Epidermal melanocyte (primary cell): ENCODE data around the gene GABRA1.

Experiments
- DNase-seq: peaks from one replicate; pipeline ENCODE4 v3.0.0; 2011; ENCODE audit warnings: low spot score; ENCODE audit not compliant: insufficient read length

Gene GABRA1

DNA sequence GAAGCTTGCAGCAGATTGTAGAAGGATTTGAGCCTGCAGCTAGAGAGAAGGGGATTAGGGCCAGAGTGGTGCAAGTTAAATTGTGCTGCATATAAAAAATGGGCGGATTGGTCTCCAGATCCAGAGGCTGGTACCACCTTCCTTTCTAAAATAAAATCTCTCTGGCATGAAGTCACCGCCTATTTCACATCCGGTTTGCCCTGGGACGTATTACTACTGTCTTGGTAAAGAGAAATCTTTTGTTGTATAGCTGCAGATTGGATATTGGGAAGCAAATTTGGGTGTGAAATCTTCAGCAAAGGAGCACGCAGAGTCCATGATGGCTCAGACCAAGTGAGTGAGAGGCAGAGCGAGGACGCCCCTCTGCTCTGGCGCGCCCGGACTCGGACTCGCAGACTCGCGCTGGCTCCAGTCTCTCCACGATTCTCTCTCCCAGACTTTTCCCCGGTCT is at the start of gene GABRA1:
GABRA1 (plus strand) TSS at position 180 of the 451 bp plus-strand sequence. CDS start 2,691 bp downstream, outside the sequence.
- no peak for DNase-seq

DNA sequence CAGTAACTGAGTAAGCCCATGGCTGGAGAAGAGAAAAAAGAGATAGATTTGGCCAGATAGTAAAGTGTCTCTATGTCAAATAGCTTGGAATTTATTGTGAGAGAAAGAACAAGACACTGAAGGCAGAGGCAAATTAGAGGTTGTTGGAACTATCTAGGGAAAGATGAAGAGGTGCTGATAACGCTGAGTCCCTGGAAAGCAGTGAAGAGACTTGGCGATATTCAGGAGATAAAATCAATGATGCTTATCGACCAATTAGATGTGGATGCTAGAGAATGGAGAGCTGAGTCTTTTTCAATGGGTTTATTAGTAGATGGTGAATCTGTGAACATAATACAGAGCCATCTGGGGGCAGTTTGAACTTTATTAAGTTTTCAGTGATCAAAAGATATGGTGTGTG is 48.6 kb upstream of the GABRA1 start:
- DNase-seq: no peak

- no peak for DNase-seq
These were observed 43.7 kb upstream of the GABRA1 start for GRCh38 chr5:161804263-161804662.

DNA sequence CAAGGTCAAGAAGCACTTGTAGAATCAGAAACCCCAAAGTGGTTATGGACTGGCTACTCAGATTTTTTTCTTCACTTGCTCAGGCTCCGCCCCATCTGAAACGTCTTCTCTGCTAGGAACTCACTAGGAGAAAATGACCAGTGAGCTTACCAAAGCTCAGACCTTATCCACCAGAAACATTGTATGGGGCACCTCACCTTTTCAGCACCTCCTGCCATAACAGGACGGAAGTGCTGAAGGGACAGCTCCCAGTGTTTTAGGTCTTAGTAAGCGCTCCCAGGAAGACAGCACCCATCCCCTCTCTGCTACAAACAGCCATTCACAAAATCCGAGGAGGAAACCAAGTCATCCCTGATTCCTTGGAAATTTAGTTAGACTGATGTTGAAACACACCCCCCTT is 1.2 kb upstream of the GABRA1 start:
- no peak for DNase-seq

- no peak for DNase-seq
These were observed 473 bp upstream of the GABRA1 start for GRCh38 chr5:161847447-161847846.

DNA sequence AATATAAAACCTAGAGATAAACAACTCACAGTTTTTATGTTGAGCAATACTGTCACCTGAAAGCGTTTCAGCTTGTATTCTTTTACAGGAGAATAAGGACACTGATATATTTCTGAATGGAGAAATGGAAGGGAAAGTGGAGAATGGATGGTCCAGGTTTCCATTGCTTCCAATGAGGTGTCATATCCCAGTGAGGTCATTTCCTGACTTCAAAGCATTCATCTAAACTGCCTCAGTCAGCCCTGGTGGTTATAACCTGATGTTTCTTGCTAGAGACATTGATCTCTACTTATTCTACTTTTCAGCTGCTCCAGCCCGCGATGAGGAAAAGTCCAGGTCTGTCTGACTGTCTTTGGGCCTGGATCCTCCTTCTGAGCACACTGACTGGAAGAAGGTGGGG is 2.6 kb downstream of the GABRA1 start:
- DNase-seq: no peak

DNA sequence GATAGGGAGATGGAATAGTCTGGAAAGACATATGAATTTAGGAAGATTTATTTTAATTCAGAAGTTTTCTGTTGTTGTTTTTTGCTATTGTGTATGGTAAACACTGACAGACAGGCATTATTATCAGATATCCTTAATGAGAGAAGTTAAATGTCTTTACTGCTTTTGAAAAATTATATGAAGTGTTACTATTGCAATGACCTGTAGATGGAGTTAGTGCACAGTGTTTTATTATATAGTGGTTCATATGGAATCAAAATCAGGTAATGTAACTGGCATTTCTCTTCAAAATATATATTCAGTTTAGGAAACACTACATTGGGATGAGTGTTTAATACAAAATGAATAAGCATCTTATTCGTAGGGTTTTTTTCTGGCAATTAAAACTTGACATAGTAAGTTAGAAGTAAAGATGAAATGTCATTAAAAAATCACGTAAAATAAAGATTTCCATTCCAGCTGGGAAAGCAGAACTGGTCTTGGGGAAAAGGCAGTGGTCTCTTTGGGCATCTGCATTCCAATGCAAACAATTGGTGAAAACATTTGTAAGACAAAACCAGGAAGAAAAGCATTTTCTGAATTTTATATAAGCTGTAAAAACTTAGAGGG is 3.9 kb downstream of the GABRA1 start:
- DNase-seq: no peak

DNA sequence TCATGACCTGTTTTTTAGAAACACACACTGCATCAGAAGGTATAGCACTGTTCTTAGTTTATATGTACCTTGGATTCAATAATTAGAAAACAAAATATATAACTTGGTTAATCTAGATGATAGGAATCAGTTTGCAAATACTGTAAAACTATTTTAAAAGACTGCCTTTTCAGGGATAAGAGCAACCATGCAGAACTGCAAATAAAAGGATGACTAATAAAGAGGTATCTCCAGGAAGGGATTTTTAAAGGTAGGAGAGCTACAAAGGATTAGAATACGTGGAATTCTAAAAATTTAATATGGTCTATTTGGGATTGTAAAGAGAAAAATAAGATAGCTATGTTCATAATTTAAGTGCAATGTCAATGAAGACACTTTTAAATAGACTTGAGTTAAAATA is 9.4 kb downstream of the GABRA1 start:
- no peak for DNase-seq

DNA sequence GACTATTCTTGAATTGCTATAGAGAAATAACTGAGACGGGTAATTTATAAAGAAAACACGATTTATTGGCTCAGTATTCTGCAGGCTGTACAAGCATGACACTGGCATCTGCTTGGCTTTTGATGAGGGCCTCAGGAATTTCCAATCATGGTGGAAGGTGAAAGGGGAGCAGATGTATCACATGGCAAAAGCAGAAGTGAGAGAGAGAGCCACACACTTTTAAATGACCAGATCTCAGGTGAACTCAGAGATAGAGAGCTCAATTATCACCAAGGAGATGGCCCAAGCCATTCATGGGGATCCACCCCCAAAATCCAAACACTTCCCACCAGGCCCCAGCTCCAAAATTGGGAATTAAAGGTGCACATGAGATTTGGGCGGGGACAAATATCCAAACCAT is 15.3 kb downstream of the GABRA1 start:
- DNase-seq: no peak

GRCh38 chr5:161863811-161864210 is 15.9 kb downstream of the GABRA1 start:
- no peak for DNase-seq

DNA sequence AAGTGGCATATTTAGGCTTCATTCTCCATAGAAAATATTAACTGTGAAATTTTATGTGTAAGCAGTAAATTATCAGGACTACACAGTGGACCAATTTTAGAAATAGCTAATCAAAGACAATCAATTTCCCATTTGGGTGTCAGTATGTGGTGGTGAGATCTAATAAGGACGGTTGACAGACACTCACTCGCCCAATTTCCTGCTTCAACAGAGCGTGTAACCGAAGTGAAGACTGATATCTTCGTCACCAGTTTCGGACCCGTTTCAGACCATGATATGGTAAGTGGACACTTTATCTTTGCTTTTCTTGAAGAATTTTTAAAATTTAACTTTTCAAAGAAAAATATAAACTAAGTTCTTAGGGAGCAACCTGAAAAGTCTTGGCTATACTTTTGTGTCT is 17.6 kb downstream of the GABRA1 start:
- DNase-seq: no peak

DNA sequence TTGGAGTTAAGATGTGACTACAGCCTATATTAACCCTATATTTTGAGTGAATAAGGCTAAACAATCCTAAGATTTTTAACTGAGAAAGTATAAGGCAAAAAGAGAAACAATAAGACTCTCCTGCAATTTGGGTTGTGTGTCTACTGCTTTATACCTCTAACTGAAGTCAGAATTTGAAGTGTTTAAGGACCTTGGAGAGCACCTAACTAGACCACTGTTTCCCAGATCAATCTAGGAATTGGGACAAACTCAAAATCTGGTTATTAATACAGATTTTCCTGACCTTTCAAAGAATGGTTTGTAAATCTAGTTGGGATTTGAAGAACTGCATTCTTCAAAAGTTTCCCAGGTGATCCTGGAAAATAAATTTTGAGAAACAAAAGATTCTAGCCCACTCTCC is 42.1 kb downstream of the GABRA1 start:
- no peak for DNase-seq

DNA sequence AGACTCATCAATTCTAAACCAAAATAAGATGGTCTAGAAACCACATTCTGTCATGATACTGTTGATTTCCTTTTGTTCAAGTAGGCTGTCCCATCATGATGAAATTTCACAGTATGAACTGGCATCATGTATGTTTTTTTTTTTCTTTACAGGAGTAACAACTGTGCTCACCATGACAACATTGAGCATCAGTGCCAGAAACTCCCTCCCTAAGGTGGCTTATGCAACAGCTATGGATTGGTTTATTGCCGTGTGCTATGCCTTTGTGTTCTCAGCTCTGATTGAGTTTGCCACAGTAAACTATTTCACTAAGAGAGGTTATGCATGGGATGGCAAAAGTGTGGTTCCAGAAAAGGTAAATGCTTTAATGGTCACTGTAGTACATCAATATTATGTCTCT is 47.6 kb downstream of the GABRA1 start:
- no peak for DNase-seq

DNA sequence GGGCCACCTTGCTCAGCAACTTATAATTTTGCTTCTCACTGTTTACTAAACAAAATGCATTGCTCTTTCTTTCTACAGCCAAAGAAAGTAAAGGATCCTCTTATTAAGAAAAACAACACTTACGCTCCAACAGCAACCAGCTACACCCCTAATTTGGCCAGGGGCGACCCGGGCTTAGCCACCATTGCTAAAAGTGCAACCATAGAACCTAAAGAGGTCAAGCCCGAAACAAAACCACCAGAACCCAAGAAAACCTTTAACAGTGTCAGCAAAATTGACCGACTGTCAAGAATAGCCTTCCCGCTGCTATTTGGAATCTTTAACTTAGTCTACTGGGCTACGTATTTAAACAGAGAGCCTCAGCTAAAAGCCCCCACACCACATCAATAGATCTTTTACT is 49.1 kb downstream of the GABRA1 start:
- no peak for DNase-seq

GRCh38 chr5:161899590-161899989 is 51.7 kb downstream of the GABRA1 start:
- DNase-seq: no peak

DNA sequence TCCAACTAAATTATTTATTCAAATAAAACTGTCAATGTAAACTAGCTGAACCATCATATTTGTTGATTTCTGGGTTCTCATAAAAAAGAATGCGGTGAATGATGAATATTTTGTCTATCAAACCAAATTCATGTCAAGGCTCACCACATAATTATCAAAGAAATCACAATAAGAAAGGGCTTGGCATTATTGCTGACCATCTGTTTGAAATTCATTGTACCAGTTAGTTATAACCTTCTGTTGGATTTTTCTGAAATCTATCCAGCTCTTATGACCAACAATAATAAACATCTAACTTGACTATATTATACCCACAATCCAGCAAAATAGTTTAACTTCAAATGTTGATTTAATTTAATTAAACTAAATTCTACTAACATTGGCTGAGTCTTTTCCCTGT is 53.1 kb downstream of the GABRA1 start:
- no peak for DNase-seq

- DNase-seq: no peak
These were observed 73.9 kb downstream of the GABRA1 start for GRCh38 chr5:161921781-161922180.

GRCh38 chr5:161924270-161924669 is 76.3 kb downstream of the GABRA1 start:
- DNase-seq: no peak

DNA sequence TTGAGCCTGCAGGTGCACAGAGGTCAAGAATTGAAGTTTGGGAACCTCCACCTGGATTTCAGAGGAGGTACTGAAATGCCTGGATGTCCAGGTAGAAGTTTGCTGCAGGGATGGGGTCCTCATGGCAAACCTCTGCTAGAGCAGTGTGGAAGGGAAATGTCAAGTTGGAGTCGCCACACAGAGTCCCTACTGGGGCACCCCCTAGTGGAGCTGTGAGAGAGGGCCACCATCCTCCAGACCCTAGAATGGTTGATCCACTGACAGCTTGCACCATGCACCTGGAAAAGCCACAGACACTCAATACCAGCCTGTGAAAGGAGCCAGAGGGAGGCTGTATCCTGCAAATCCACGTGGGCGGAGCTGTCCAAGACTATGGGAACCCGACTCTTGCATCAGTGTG is 78.0 kb downstream of the GABRA1 start:
- DNase-seq: no peak

DNA sequence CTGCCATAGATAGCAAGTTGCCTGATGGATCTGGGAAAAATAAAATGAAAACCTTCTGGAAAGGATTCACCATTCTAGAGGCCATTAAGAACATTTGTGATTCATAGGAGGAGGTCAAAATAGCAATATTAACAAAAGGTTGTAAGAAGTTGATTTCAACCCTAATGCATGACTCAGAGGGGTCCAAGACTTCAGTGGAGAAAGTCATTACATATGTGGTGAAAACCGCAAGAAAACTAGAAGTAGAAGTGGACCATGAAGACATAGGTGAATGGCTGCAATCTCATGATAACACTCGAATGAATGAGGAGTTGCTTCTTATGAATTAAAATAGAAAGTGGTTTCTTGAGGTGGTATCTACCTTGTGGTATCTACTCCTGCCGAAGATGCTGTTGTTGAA is 86.6 kb downstream of the GABRA1 start:
- DNase-seq: no peak

GRCh38 chr5:161944974-161945373 is 97.1 kb downstream of the GABRA1 start:
- DNase-seq: no peak

DNA sequence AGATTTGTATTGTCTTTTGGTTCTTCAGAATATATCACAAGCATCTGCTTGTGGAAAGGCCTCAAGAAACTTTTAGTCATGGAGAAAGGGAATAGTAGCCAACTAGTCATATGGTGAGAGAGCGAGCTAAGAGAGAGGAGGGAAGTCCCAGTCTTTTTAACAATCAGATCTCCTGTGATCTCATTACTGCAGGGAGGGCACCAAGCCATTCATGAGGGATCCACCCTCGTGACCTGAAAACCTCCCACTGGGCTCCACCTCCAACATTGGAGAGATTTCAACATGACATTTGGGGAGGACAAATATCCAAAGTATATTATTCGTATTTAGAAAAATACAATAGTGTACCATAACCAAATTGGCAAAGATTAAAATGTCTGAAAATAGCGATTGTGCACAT is 99.0 kb downstream of the GABRA1 start:
- DNase-seq: no peak
